ENCODE data around the gene CAMK1. TPM values are rescaled to one million over a fixed set of nuclear protein-coding genes. Genes with fewer than 3 reads are reported as not detected.
"Not testable (repeated sequence)": the region's sequence is repeated elsewhere in the genome, so short reads cannot be mapped to it uniquely, and the experiment has no call there.

Gene CAMK1
- total RNA-seq, 2 experiments from 2014 or later, result 0.74 to 1.1 TPM

DNA sequence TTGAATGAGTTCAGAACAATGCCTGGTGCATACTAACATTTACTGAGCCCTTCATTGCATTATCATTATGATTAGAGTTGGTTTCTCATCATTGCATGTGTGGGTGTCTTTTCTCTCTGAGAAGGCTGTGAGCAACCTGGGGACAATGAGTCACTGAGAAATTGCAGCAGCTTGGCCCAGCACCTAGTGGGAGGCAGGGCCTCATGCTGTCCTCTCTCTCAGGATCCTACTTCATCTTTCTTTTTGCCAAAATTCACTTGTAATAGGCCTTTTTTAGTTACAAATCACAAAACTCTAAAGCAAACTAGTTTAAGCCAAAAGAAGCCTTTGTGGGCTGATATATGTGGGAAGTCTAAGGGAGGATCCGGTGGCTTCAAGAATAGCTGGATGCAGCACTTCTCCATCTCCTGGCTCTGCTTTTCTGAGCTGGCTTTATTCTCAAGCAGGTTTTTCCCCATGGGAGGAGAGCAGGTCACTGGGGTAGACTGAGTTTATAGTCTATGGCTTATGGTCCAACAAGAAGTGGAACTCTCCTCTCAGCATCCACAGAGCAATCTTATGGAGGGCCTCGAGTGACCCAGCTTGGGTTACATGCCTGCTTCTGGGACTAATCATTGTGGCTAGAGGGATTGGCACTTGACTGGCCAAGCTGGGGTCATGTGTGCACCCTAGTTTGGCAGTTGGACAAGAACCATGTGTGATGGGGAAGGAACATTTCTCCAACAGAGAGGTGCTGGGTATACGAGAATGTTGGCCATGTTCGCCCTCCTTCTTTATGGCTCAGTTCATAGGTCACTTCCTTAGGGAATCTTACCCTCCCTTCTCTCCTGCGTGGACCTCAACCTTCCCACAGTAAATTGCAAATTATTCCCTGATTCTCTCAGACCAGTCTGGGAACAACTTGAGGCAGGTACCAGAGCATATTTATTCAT is 8.7 kb upstream of the CAMK1 start:
- Histone ChIP-seq H3K36me3 (ENCODE audit: insufficient read depth, low read length) (peaks cover 25% of the 10 kb centered on the region), H3K4me1 (ENCODE audit: insufficient read depth, low read length) (peaks cover 50% of the 10 kb centered on the region), H3K4me3 (ENCODE audit: low read length) (no peak overlapping the region), H3K27me3 (ENCODE audit: control insufficient read depth in 1 of 2, insufficient read depth in 2 of 2, low read length in 2 of 2) (no peaks in the 10 kb centered on the region), H3K9me3 (ENCODE audit: control insufficient read depth in 1 of 2, insufficient read depth in 1 of 2, low read length in 2 of 2) (no peaks in the 10 kb centered on the region), H3K27ac (ENCODE audit: low read depth in 1 of 2, low read length in 2 of 2) (no peak overlapping the region)
- no peak for ATAC-seq (ENCODE audit: poor library complexity)
- Mint-ChIP-seq H3K9me3 (no peaks in the 10 kb centered on the region), H3K4me3 (peak overlapping the region; percentile 21), H3K27ac (peak overlapping the region; percentile 27), H3K27me3 (no peaks in the 10 kb centered on the region), H3K36me3 (ENCODE audit: low read depth) (peaks cover 23% of the 10 kb centered on the region), H3K4me1 (ENCODE audit: low read depth) (peaks cover 53% of the 10 kb centered on the region)
- TF ChIP-seq, protein P1, sequence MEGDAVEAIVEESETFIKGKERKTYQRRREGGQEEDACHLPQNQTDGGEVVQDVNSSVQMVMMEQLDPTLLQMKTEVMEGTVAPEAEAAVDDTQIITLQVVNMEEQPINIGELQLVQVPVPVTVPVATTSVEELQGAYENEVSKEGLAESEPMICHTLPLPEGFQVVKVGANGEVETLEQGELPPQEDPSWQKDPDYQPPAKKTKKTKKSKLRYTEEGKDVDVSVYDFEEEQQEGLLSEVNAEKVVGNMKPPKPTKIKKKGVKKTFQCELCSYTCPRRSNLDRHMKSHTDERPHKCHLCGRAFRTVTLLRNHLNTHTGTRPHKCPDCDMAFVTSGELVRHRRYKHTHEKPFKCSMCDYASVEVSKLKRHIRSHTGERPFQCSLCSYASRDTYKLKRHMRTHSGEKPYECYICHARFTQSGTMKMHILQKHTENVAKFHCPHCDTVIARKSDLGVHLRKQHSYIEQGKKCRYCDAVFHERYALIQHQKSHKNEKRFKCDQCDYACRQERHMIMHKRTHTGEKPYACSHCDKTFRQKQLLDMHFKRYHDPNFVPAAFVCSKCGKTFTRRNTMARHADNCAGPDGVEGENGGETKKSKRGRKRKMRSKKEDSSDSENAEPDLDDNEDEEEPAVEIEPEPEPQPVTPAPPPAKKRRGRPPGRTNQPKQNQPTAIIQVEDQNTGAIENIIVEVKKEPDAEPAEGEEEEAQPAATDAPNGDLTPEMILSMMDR (IDR thresholded peaks at IDR 0.05), result no peak
- ChIA-PET POLR2A (interaction anchor here (0.6 to 1.5 kb wide), 4 partner anchors 14 to 28 kb away, joined by 3 to 4 read pairs (median 3); partner anchors contain the start of genes ARPC4, OGG1 and TADA3), CTCF (no interaction called here)
- intact Hi-C loops (cut with DNase I, micrococcal nuclease), result no loop called here
- peak in 1 of 14 experiments; percentile 16 for DNase-seq

DNA sequence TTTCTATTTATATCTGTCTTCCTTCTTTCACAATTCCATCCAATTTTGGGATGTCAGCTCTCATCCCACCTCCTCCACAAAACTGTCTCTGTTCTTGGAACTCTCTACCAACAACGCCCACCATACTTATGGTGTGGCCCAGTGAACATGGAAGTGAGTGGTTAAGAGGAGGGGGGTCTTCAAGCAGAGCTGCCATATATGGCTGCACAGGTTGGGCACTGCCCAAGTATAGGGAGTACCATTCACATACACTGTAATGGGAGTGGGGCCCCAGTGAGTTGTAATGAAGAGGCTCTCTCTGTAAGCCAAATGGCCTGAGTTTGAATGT is 7.9 kb upstream of the CAMK1 start:
- Histone ChIP-seq H3K4me3 (ENCODE audit: low read length) (no peak overlapping the region), H3K4me1 (ENCODE audit: insufficient read depth, low read length) (peaks cover 50% of the 10 kb centered on the region), H3K9me3 (ENCODE audit: control insufficient read depth in 1 of 2, insufficient read depth in 1 of 2, low read length in 2 of 2) (no peaks in the 10 kb centered on the region), H3K27me3 (ENCODE audit: control insufficient read depth in 1 of 2, insufficient read depth in 2 of 2, low read length in 2 of 2) (no peaks in the 10 kb centered on the region), H3K27ac (ENCODE audit: low read depth in 1 of 2, low read length in 2 of 2) (no peak overlapping the region), H3K36me3 (ENCODE audit: insufficient read depth, low read length) (peaks cover 19% of the 10 kb centered on the region)
- Mint-ChIP-seq H3K4me3 (no peak overlapping the region), H3K36me3 (ENCODE audit: low read depth) (peaks cover 17% of the 10 kb centered on the region), H3K4me1 (ENCODE audit: low read depth) (peaks cover 49% of the 10 kb centered on the region), H3K27ac (no peak overlapping the region), H3K9me3 (no peaks in the 10 kb centered on the region), H3K27me3 (no peaks in the 10 kb centered on the region)
- TF ChIP-seq, protein P1 (IDR thresholded peaks at IDR 0.05), result no peak
- DNase-seq (no peak), ATAC-seq (ENCODE audit: poor library complexity) (no peak)
- intact Hi-C loops (cut with DNase I, micrococcal nuclease), result no loop called here
- ChIA-PET POLR2A (interaction anchor here (1.1 to 1.5 kb wide), 2 partner anchors 15 to 27 kb away, joined by 3 to 4 read pairs; partner anchors contain the start of genes ARPC4 and TADA3), CTCF (no interaction called here)

DNA sequence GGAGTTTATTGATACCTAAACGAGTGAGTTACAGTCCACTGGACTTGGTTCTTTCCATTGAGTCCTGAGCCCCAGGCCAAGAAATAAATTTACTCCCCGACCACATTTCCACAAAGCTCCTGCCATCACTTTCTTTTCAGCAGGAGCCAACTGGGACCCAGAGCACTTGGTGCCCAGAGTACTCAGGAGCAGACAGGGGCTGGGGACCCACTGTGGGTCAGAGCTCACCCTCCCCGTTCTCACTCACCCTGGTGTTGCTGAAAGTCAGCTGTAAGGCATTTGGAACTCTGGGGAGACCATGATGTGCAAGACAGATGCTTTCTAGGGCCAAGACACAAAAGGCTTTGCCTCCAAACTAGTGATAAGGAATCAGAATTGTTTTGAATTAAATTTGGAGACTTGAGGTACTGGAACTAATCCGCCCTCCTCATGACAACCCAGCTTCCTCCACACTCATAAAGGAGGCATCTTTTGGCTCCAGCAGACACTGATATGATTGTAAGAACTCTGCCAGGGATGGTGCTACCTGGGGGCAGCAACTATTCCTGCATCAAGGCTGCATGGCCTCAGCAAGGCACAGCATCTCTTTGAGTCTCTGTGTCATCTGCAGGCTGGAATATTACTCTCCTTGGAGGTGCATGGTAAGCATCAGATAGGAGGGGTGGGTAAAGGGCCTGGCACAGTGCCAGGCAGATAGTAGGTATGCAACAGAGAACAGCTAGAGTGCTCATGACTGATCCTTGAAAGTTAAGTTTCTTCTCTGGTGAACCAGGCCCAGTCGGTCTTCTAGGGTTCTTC is 7.3 kb upstream of the CAMK1 start:
- Mint-ChIP-seq H3K27ac (no peak overlapping the region), H3K36me3 (ENCODE audit: low read depth) (peaks cover 12% of the 10 kb centered on the region), H3K27me3 (no peaks in the 10 kb centered on the region), H3K4me1 (ENCODE audit: low read depth) (peaks cover 43% of the 10 kb centered on the region), H3K9me3 (no peaks in the 10 kb centered on the region), H3K4me3 (no peak overlapping the region)
- TF ChIP-seq, protein P1 (IDR thresholded peaks at IDR 0.05), result no peak
- Histone ChIP-seq H3K9me3 (ENCODE audit: control insufficient read depth in 1 of 2, insufficient read depth in 1 of 2, low read length in 2 of 2) (no peaks in the 10 kb centered on the region), H3K4me1 (ENCODE audit: insufficient read depth, low read length) (peaks cover 45% of the 10 kb centered on the region), H3K36me3 (ENCODE audit: insufficient read depth, low read length) (peaks cover 13% of the 10 kb centered on the region), H3K4me3 (ENCODE audit: low read length) (no peak overlapping the region), H3K27me3 (ENCODE audit: control insufficient read depth in 1 of 2, insufficient read depth in 2 of 2, low read length in 2 of 2) (no peaks in the 10 kb centered on the region), H3K27ac (ENCODE audit: low read depth in 1 of 2, low read length in 2 of 2) (no peak overlapping the region)
- ChIA-PET POLR2A (interaction anchor here (1.1 kb wide), 1 partner anchor 26 kb away, joined by 3 read pairs; no protein-coding TSS in a partner anchor), CTCF (interaction anchor here (0.5 kb wide), 1 partner anchor 12 kb away, joined by 3 read pairs; no protein-coding TSS in a partner anchor)
- ATAC-seq (ENCODE audit: poor library complexity) (no peak), DNase-seq (no peak)
- intact Hi-C loops (cut with DNase I, micrococcal nuclease), result no loop called here

DNA sequence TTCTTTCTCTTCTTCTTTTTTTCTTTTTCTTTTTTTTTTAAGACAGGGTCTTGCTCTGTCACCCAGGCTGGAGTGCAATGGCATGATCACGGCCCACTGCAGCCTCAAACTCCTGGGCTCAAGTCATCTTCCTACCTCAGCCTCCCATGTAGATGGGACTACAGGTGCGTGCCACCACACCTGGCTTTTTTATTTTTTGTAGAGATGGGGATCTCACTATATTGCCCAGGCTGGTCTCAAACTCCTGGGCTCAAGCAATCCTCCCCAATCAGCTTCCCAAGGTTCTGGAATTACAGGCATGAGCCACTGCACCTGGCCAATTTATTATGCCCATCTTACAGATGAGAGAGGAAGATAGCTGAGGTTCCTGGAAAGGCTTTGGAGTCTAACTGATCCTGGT is 1.3 kb upstream of the CAMK1 start:
- peaks cover 29% of the 10 kb centered on the region for H3K4me1 ChIP-seq (ENCODE audit: insufficient read depth, low read length)
- Mint-ChIP-seq H3K4me1 (ENCODE audit: low read depth) (peaks cover 18% of the 10 kb centered on the region), H3K4me3 (peak overlapping the region; percentile 49)
- ATAC-seq (ENCODE audit: poor library complexity); H3K27me3 ChIP-seq (ENCODE audit: control insufficient read depth in 1 of 2, insufficient read depth in 2 of 2, low read length in 2 of 2); DNase-seq; H3K27me3 Mint-ChIP-seq; H3K27ac Mint-ChIP-seq; intact Hi-C loops (cut with DNase I, micrococcal nuclease); H3K9me3 Mint-ChIP-seq; H3K36me3 ChIP-seq (ENCODE audit: insufficient read depth, low read length); H3K4me3 ChIP-seq (ENCODE audit: low read length); H3K9me3 ChIP-seq (ENCODE audit: control insufficient read depth in 1 of 2, insufficient read depth in 1 of 2, low read length in 2 of 2); H3K27ac ChIP-seq (ENCODE audit: low read depth in 1 of 2, low read length in 2 of 2); H3K36me3 Mint-ChIP-seq (ENCODE audit: low read depth): not testable (repeated sequence)
- ChIA-PET CTCF (interaction anchor here (0.7 kb wide), 1 partner anchor 14 kb away, joined by 3 read pairs; no protein-coding TSS in a partner anchor), POLR2A (interaction anchor here (0.8 to 2.7 kb wide), 3 partner anchors 9 to 22 kb away, joined by 3 to 11 read pairs (median 7); partner anchors contain the start of genes ARPC4 and TADA3)

Measured in CD4-positive, alpha-beta T cell (primary cell).